Measurements from ENCODE around the gene GSDME.

DNA sequence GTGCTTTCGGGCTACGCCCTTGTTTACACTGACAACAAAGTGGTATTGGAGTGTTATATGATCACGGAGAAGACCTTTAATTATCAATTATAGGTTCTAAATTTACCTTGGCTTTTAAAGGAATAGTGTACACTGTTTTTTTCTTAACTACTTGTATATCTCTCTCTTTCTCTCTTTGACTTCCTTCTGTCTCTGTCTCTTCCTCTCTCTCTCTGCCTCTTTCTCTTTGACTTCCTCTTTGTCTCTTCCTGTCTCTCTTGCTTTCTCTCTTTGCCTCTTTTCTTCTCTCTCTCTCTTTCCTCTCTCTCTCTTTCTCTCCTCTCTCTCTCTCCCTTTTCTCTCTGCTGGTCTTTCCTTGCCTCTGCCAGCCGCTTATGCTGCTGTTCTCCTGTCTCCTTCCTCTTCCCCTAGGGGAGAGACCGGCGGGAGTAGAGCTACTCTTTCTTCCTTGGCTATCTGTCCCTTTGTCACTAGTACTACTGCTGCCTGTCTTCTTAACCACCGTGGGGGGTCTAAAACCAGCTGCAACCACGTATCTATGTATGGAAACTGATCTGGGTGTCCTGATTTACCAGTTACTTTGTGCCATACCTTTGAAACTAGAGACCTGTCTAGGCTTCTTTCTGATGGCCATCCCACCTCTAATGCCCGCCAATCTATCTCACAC is 36.9 kb upstream of the GSDME start:
- TF ChIP-seq, protein P1, sequence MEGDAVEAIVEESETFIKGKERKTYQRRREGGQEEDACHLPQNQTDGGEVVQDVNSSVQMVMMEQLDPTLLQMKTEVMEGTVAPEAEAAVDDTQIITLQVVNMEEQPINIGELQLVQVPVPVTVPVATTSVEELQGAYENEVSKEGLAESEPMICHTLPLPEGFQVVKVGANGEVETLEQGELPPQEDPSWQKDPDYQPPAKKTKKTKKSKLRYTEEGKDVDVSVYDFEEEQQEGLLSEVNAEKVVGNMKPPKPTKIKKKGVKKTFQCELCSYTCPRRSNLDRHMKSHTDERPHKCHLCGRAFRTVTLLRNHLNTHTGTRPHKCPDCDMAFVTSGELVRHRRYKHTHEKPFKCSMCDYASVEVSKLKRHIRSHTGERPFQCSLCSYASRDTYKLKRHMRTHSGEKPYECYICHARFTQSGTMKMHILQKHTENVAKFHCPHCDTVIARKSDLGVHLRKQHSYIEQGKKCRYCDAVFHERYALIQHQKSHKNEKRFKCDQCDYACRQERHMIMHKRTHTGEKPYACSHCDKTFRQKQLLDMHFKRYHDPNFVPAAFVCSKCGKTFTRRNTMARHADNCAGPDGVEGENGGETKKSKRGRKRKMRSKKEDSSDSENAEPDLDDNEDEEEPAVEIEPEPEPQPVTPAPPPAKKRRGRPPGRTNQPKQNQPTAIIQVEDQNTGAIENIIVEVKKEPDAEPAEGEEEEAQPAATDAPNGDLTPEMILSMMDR (IDR thresholded peaks at IDR 0.05 in 4 of 5, conservative IDR thresholded peaks at IDR 0.05 in 1 of 5) = no peak
- TF ChIP-seq POLR2A (IDR thresholded peaks at IDR 0.05) = no peak
